GM18867 (cell line): ENCODE data around the gene OTC.

Source experiments
- ATAC-seq: cut with Tn5 transposase; IDR thresholded peaks from one replicate; pipeline ENCODE4 v1.9.1; 2021; ENCODE audit warnings: mild to moderate bottlenecking, moderate library complexity; ENCODE audit not compliant: unreplicated experiment

OTC gene

GRCh38 chrX:38356401-38356800 is 4.0 kb downstream of the OTC start:
- no peak for ATAC-seq

DNA sequence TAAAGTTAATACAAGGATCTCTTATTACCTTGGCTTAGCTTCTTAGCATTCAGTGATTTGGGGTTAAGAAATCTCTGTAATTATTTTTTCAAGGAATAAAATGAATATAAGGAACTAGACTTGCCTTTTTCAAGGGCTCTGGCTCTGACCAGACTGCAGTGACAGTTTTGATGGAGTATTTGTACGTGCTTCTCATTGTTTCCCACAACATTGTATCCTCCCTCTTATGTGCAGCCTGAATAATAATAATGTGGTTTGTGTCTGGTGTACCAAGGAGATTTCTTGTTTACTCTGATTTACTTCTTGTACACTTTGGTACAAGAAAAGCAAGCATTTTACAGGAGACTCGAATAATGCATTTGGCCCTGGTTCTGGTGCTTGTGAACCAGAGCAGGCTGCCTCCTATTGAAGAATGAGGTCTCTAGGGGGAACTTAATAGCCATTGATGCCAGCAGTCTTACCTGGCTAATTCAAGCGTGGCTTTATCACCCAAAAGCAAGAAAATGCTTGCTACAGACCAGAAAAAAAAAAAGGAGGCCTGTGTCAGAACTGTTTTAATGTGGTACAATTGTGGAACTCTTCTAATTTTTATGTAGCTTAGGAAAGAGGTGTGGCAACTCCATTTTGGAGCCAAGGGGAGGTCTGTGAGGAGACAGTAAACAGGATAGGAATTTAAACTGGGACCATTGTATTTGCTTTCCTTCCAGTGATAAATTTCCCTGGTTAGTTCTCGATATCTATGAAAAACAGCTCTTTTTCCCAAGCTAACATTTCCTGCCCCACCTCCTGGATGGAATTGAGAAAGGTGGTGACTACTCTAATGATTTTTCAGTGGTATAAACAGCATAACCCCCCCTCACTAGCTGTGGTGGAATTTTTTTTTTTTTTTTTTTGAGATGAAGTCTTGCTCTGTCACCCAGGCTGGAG is 5.6 kb downstream of the OTC start:
- ATAC-seq = no peak

DNA sequence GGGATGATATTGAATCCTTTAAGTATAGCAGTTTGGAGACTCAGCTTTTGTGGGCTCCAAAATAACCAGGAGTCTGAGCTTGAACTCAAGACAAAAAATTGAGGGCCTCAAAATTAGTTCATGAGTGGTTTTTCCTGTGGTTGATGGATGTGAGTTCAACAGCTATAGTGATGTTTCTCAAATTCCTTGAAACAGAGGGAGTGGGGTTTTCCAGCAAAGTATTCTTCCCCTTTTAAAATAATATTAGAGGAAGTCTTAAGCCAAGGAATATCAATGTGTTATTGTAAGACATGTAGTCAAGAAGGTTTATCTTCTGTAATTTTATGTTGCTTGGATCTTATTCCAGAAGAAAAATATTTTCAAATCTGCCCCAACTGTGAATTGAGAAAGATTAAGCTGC is 10.6 kb downstream of the OTC start:
- no peak for ATAC-seq

GRCh38 chrX:38365954-38366353 is 13.6 kb downstream of the OTC start:
- no peak for ATAC-seq

- ATAC-seq = no peak
These were observed 16.4 kb downstream of the OTC start for GRCh38 chrX:38368774-38369173.

DNA sequence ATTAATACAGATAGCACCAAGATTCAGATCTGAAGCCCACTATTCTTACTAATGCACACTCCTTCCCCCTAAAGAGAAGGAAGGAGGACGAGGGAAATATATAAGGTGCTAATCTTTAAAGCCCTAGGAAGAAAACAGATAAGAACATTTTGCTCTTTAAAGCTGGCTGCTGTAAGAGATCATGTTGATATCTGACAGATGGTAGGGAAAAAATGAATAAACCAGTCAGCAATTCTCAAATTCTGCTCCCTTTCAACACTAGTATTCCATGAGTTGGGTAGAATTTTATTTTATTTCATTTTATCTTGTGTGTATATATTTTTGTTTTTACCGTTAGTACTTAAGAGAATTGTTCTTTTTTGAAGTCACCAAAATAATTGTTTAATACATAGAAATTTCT is 19.2 kb downstream of the OTC start:
- ATAC-seq = no peak

- ATAC-seq = no peak
These were observed 22.0 kb downstream of the OTC start for GRCh38 chrX:38374431-38374830.

DNA sequence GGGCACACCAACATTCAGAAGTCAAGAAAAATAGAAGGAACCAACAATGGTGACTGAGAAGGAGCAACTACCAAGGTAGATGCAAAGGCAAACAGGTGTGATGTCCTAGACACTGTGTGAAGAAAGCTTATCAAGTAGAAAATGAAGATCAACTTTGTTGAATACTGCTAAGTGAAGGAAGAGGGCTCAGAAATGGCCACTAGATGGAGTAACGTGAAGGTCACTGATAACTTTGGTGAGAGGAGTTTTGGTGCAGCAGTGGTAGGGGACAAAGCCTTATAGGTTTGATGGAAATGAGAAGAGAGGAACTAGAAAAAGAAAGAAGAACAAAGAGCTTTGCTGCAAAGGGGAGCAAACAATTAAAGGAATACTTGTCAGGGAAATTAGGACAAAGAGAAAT is 23.5 kb downstream of the OTC start:
- ATAC-seq = peak; percentile 62

DNA sequence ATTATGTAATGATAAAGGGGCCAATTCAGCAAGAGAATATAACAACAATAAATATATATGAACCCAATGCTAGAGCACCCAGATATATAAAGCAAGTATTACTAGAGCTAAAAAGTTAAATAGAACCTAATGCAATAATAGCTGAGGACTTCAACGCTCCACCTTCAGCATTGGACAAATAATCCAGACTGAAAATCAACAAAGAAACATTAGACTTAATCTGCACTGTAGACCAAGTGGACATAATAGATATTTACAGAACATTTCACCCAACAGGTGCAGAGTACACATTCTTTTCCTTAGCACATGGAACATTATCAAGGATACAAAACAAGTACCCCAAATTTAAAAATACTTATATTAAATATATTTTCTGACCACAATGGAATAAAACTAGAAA is 24.3 kb downstream of the OTC start:
- no peak for ATAC-seq

DNA sequence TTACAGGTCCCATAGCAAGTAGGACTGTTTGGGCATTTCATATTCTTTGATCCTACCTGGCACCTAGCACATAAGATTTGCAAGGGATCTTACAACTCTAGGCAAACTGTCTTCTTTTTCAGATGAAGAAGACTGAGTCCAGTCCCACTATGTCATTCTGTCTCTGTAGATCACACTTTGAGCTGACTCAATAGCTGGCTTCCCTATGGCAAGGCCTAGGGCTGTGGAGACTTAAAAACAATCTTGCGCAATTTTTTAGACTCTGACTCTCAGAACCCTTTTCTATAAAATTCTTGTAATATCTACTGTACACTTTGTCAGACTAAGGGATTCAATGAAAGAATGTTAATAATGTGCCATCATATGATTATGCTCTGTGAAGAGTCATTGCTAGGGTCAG is 26.7 kb downstream of the OTC start:
- ATAC-seq = no peak

- no peak for ATAC-seq
These were observed 30.3 kb downstream of the OTC start for GRCh38 chrX:38382663-38383062.

GRCh38 chrX:38400389-38400910 is 48.0 kb downstream of the OTC start:
- ATAC-seq = no peak

- no peak for ATAC-seq
These were observed 49.7 kb downstream of the OTC start for GRCh38 chrX:38402118-38402517.

GRCh38 chrX:38403834-38404233 is 51.4 kb downstream of the OTC start:
- no peak for ATAC-seq

- ATAC-seq = no peak
These were observed 54.7 kb downstream of the OTC start for GRCh38 chrX:38407126-38407525.

DNA sequence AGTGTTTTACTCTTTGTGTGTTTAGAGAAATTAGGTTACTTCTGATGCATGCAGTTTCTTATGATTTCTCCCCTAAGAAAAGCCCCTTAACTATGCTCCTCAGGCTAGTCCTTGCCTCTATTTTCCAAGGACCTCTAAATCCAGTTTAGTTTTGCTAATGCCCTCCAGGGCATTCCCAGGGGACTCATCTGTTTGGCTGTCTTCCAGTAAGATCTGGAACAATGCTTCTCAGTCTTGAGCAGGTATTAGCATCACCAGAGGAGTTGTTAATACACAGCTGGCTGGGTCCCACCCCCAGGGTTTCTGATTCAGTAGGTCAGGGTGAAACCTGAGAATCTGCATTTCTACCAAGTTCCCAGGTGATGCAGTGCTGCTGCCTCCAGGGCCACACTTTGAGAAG is 56.9 kb downstream of the OTC start:
- no peak for ATAC-seq

- no peak for ATAC-seq
These were observed 74.4 kb downstream of the OTC start for GRCh38 chrX:38426785-38427184.

DNA sequence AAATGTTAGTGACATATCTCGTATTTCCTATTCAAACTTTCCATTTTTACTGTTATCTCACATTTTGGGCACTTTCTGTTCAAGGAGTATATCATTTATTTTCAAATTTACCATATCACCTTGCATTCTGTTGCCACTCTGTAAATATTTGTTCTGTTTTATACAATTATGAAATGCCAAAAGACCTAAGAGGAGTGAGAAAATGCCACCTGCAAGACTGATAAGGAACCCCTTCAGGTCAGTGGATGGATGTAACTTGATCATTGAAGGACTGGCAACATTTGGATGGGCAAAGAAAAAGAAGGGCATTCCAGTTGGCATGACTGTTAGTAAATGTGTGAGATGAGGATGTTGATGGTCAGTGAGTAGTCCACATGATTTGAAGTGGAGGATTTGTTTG is 79.1 kb downstream of the OTC start:
- no peak for ATAC-seq

- ATAC-seq = no peak
These were observed 82.7 kb downstream of the OTC start for GRCh38 chrX:38435130-38435529.

DNA sequence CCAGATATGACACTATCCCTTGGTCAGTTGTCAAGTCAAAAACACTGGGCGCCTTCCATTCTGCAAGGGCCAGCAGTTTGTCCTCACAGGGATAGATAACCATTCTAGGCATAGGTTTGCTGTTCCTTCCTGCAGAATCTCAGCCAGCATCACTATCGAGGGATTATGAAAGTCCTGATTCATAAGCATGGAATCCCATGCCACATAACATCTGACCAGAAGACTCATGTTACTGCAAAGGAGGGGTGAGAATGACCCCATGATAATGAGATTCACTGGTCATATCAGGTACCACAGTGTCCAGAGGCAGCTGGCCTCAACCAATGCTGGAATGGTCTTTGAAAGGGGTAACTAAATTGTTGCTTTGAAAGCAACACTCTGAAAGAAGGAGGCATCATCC is 84.7 kb downstream of the OTC start:
- ATAC-seq = no peak

- no peak for ATAC-seq
These were observed 85.9 kb downstream of the OTC start for GRCh38 chrX:38438321-38438720.

DNA sequence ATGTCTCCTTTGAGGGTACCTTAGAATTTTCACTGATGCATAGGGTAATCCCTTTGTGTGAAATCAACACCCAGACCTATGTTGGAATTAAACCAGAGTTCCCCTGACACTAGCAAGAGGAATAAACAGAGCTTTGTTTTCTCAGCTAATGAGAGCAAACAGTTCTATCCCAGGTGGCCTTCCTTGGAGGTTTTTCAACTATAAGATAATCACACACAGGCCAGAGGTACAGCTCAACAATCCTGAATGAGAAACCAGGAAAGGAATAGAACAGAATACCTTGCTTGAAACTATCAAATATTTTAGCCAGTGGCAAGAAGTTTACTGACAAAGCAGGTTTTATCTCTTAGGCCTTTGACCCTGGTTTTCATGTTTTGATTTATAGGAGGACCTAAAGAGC is 100.2 kb downstream of the OTC start:
- no peak for ATAC-seq

GRCh38 chrX:38458071-38458470 is 105.7 kb downstream of the OTC start:
- ATAC-seq = no peak
